Stimulated activated naive B cell treated with anti-CD40 and anti-IgM and Interleukin-4, amounts not matched to agents 10 μg/mL and 1 μg/mL and 100 μg/mL, for 72 hours (primary cell): ENCODE data around the gene FURIN.
"Not testable (repeated sequence)": the region's sequence is repeated elsewhere in the genome, so short reads cannot be mapped to it uniquely, and the experiment has no call there.

Experiments
- ATAC-seq, 2 donors: fragments of 150-1000 bp; cut with Tn5 transposase; replicated peaks; 2 replicates each; pipeline ENCODE4 v1.10.0; 2021; ENCODE audit warnings: moderate library complexity in 1 of 2
- DNase-seq: peaks from one replicate; pipeline ENCODE4 v3.0.0; 2021
- H3K27ac Mint-ChIP-seq: one replicate; pipeline ENCODE4 v1.8.0; 2022; ENCODE audit warnings: mild to moderate bottlenecking, mixed read lengths
- H3K27me3 Mint-ChIP-seq, 2 donors: one replicate each; pipeline ENCODE4 v1.8.0; 2022; ENCODE audit warnings: mixed read lengths in 2 of 2
- H3K36me3 Mint-ChIP-seq, 2 donors: one replicate each; pipeline ENCODE4 v1.8.0; 2022; ENCODE audit warnings: mixed read lengths in 2 of 2, mild to moderate bottlenecking in 1 of 2
- H3K4me1 Mint-ChIP-seq, 2 donors: one replicate each; pipeline ENCODE4 v1.8.0; 2022; ENCODE audit warnings: mixed read lengths in 2 of 2, mild to moderate bottlenecking in 1 of 2
- H3K4me3 Mint-ChIP-seq, 2 donors: one replicate each; pipeline ENCODE4 v1.8.0; 2022; ENCODE audit warnings: mild to moderate bottlenecking in 2 of 2, mixed read lengths in 2 of 2, moderate library complexity in 1 of 2
- H3K9me3 Mint-ChIP-seq, 2 donors: one replicate each; pipeline ENCODE4 v1.8.0; 2022; ENCODE audit warnings: mixed read lengths in 2 of 2, mild to moderate bottlenecking in 1 of 2

FURIN gene

DNA sequence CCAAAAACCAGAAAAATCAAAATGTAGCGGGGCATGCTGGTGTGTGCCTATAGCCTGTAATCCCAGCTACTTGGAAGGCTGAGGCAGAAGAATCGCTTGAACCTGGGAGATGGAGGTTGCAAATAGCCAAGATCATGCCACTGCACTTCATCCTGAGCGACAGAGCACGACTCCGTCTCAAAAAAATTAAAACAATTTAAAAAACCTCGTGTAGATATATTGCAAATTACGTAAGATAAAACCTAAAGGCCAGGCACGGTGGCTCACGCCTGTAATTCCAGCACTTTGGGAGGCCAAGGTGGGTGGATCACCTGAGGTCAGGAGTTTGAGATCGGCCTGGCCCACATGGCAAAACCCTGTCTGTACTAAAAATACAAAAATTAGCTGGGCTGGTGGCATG lies 58.4 kb downstream of the FURIN start:
- not testable (repeated sequence) for DNase-seq, H3K27me3 Mint-ChIP-seq, H3K36me3 Mint-ChIP-seq, ATAC-seq, H3K4me3 Mint-ChIP-seq, H3K27ac Mint-ChIP-seq, H3K9me3 Mint-ChIP-seq
- H3K4me1 Mint-ChIP-seq: peaks cover 18 to 38% of the 10 kb centered on the region in 2 donors

DNA sequence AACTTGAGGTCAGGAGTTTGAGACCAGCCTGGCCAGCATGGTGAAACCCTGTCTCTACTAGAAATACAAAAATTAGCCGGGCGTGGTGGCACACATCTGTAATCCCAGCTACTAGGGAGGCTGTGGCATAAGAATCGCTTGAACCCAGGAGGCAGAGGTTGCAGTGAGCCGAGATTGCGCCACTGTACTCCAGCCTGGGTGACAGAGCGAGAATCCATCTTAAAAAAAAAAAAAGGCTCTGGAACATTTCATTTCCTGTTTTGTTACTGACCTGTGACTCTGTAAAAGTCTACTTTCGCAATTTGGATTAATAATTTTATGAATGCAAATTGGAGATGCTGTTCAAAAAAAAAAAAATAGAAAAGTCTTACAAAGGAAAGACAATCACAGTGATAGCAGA lies 59.7 kb downstream of the FURIN start:
- H3K36me3 Mint-ChIP-seq, DNase-seq, H3K9me3 Mint-ChIP-seq, ATAC-seq, H3K27me3 Mint-ChIP-seq, H3K27ac Mint-ChIP-seq: not testable (repeated sequence)
- Mint-ChIP-seq H3K4me3 (peak overlapping the region; percentile 3 to 25), H3K4me1 (peaks cover 20 to 44% of the 10 kb centered on the region in 2 donors)

DNA sequence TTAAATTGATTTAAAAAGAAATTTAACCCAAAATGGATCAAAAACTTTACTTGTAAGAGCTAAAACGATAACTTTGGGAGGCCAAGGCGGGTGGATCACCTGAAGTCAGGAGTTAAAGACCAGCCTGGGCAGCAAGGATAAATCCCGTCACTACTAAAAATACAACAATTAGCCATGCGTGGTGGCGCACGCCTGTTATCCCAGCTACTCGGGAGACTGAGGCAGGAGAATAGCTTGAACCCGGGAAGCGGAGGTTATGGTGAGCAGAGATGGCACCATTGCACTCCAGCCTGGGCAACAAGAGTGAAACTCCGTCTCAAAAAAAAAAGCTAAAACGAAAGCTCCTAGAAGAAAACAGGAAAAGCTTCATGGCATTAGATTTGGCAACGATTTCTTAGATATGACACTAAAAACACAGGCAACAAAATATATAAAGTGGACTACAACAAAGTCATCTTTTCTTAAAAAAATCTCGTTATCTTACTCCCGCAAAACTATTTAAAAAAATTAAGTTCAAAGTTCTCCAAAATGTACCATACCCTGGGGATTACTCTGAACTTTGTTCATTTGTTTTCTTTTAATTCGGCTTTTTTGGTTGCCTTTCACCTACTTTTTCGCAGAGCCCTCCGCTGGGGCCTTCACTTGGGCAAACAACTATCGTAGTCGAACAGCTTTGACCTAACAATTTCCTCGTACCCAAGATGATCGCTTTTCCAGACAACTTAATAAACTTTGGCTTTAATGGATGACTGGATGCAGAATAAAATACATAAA lies 61.0 kb downstream of the FURIN start:
- peak in 1 of 2 donors; percentile 1 for ATAC-seq
- Mint-ChIP-seq H3K9me3 (no peaks in the 10 kb centered on the region), H3K4me1 (peaks cover 22 to 41% of the 10 kb centered on the region in 2 donors), H3K4me3 (peak overlapping the region; percentile 96 to 98), H3K27ac (peak overlapping the region; percentile 98), H3K36me3 (peaks cover 0 to 3% of the 10 kb centered on the region in 2 donors), H3K27me3 (no peaks in the 10 kb centered on the region)
- no peak for DNase-seq

DNA sequence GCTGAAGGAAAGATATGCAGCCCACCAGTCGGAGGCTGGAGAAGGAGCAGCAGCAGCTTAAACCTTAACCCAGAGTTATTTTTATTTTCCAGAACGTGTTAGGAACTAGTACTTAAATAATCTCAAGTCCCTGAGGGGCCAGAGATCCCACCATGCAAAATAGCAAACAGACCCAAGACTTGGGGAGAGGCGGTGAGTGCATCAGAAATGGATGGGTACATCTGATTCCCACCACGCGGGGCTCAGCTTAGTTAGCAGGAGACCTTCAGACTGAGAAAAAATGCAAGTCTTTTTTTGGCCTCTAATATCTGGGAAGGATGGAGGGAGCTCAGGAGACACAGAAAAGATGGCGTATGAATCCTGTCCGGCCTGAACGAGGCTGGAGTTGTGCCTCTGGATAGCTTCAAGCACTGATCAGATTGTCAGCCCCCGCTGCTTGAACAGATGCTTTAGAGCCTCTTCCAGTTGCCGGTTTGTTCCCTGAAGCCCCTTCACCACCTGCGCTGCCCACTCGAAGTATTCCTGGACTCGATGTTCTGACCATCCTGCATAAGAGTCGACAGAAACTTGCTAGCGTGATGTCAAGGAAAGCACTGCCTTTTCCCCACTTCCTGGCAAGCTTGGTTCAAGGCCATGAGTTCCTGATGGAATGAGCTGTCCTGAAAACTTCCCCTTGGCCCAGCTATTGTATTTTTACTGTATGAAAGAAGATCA lies 62.6 kb downstream of the FURIN start:
- peaks cover 29 to 54% of the 10 kb centered on the region in 2 donors for H3K4me1 Mint-ChIP-seq
- ATAC-seq (no peak), DNase-seq (no peak)
- peaks cover under 1 to 2% of the 10 kb centered on the region in 2 donors for H3K36me3 Mint-ChIP-seq
- peak overlapping the region; percentile 96 to 98 for H3K4me3 Mint-ChIP-seq
- peak overlapping the region; percentile 98 for H3K27ac Mint-ChIP-seq
- H3K9me3 Mint-ChIP-seq: no peaks in the 10 kb centered on the region
- no peaks in the 10 kb centered on the region for H3K27me3 Mint-ChIP-seq

DNA sequence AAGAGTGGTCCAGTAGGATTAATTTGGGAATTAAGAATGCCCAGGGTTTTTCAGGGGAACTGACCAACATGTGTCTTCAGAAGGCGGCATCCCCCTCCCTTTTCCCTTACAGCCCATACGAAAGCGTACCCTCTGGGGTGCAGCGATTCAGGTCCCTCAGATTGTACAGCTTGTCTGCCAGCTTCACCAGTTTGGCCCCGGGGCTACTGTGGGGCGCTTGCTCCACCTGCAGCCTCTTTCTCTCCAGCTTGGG lies 63.1 kb downstream of the FURIN start:
- peaks cover 6% of the 10 kb centered on the region in 2 donors for H3K36me3 Mint-ChIP-seq
- ATAC-seq: no peak
- peaks cover 33 to 59% of the 10 kb centered on the region in 2 donors for H3K4me1 Mint-ChIP-seq
- H3K4me3 Mint-ChIP-seq: peak overlapping the region; percentile 96 to 98
- DNase-seq: no peak
- H3K9me3 Mint-ChIP-seq: no peaks in the 10 kb centered on the region
- H3K27me3 Mint-ChIP-seq: no peaks in the 10 kb centered on the region
- peak overlapping the region; percentile 98 for H3K27ac Mint-ChIP-seq

DNA sequence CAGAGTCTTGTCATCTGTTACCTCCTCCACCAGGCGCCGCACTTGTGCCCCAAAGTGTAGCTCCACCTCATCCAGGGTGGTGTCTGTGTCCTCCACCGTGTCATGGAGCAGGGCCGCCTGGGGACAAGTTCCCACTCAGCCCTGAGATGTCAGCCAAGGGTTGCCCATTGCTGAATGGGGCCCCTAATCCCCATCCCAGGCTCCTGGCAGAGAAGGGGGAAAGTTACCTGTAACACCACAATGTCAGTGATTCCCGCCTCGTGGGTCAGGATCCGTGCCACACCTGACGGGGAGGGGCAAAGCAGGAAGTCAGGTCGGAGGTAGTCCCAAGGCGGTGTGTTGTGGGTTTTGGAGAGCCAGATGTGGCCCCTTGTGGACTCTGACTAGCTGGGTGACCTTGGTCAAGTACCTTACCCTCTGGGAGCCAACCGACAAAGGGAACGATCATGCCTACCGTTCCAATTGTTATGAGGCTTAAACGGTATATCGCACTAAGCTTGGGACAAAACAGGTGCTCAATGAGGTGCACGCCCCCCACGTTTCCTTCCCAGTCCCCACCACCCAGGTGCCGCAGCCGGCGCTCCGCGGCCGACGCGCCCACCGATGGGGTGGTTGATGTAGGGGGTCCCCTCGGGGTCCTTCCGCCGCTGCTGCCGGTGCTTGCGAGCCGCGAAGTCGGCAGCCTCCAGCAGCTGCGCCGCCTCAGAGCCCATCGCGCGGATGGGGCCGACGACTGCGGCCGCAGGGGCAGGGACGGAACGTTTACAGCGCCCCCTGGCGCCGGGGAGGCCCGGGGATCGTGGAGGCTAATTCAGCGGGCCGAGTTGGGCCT lies 63.7 kb downstream of the FURIN start, which contains the start of gene HDDC3:
Gene HDDC3, minus strand, starts transcription at position 722 of the 832 bp plus-strand sequence. Its CDS starts 9 bp downstream, at position 713.
- H3K27me3 Mint-ChIP-seq: no peaks in the 10 kb centered on the region
- peak; percentile 65 for ATAC-seq

DNA sequence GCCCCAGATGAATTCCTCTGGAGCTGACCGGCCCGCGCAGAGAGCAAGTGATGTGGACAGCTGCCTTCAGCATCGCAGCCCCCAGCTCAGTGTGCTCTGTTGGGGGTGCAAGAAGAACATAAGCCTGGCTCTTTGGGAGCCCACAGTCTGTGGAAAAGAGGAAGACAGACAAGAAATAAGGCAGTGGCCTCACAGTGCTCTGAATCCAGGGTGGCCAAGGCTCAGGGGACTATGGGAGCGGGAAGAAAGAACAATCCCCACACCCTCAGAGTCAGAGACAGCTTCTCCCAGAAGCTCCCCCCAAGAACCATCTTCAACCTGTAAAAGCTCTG lies 64.2 kb downstream of the FURIN start:
- Mint-ChIP-seq H3K4me1 (peaks cover 35 to 66% of the 10 kb centered on the region in 2 donors), H3K27ac (peak overlapping the region; percentile 98), H3K9me3 (no peaks in the 10 kb centered on the region), H3K4me3 (peak overlapping the region; percentile 96 to 98), H3K36me3 (peaks cover 6 to 7% of the 10 kb centered on the region in 2 donors), H3K27me3 (no peaks in the 10 kb centered on the region)
- ATAC-seq (no peak), DNase-seq (no peak)

More for the DNA sequence above, 63.7 kb downstream of the FURIN start, which contains the start of gene HDDC3:
- H3K4me3 Mint-ChIP-seq: peak within 1 kb of the TSS; percentile 96 to 98
- peaks cover 35 to 65% of the 10 kb centered on the region in 2 donors for H3K4me1 Mint-ChIP-seq
- H3K27ac Mint-ChIP-seq: peak within 1 kb of the TSS; percentile 98
- DNase-seq: peak; percentile 85
- no peaks in the 10 kb centered on the region for H3K9me3 Mint-ChIP-seq
- peaks cover 6 to 7% of the 10 kb centered on the region in 2 donors for H3K36me3 Mint-ChIP-seq
